GM18499 (cell line): ENCODE measurements around the gene POLR2I.
"Not testable (repeated sequence)": the region's sequence is repeated elsewhere in the genome, so short reads cannot be mapped to it uniquely, and the experiment has no call there.

Experiments used
- ATAC-seq: cut with Tn5 transposase; IDR thresholded peaks from one replicate; pipeline ENCODE4 v1.9.1; 2021; ENCODE audit warnings: moderate number of reproducible peaks; ENCODE audit not compliant: insufficient read depth, unreplicated experiment

The POLR2I gene

GRCh38 chr19:36136964-36137686 lies 22.4 kb upstream of the POLR2I start:
- no peak for ATAC-seq

- ATAC-seq, result not testable (repeated sequence)
Measured at GRCh38 chr19:36134867-36135266, 20.2 kb upstream of the POLR2I start.

GRCh38 chr19:36131221-36131620 lies 16.5 kb upstream of the POLR2I start:
- not testable (repeated sequence) for ATAC-seq

GRCh38 chr19:36128392-36128736 lies 13.7 kb upstream of the POLR2I start:
- ATAC-seq, result no peak

GRCh38 chr19:36125557-36125956 lies 10.9 kb upstream of the POLR2I start:
- no peak for ATAC-seq

- no peak for ATAC-seq
Measured at GRCh38 chr19:36121486-36122124, 6.9 kb upstream of the POLR2I start.

GRCh38 chr19:36120984-36121358 lies 6.3 kb upstream of the POLR2I start:
- ATAC-seq, result no peak

- ATAC-seq, result no peak
Measured at GRCh38 chr19:36120092-36120983, 5.7 kb upstream of the POLR2I start.

GRCh38 chr19:36116344-36116637 lies 1.6 kb upstream of the POLR2I start:
- ATAC-seq, result no peak

GRCh38 chr19:36115453-36116343 lies 1.0 kb upstream of the POLR2I start, which contains the start of gene TBCB:
Gene TBCB, plus strand, starts transcription at chr19:36115468. Its CDS starts 93 bp downstream, at chr19:36115561.
- ATAC-seq, result no peak

- no peak for ATAC-seq
Measured at GRCh38 chr19:36113894-36114720, 568 bp downstream of the POLR2I start.

- no peak for ATAC-seq
Measured at GRCh38 chr19:36113425-36113824, 1.2 kb downstream of the POLR2I start.

GRCh38 chr19:36112678-36113077 lies 2.0 kb downstream of the POLR2I start:
- ATAC-seq, result no peak

GRCh38 chr19:36111200-36111539 lies 3.5 kb downstream of the POLR2I start:
- ATAC-seq, result no peak

- no peak for ATAC-seq
Measured at GRCh38 chr19:36110487-36111199, 4.0 kb downstream of the POLR2I start, which contains the start of gene OVOL3. Gene OVOL3, plus strand, starts transcription at chr19:36111143. Its CDS starts 60 bp downstream, at chr19:36111203.

GRCh38 chr19:36108684-36109083 lies 6.0 kb downstream of the POLR2I start:
- no peak for ATAC-seq

- no peak for ATAC-seq
Measured at GRCh38 chr19:36106991-36107390, 7.7 kb downstream of the POLR2I start.

GRCh38 chr19:36106441-36106840 lies 8.2 kb downstream of the POLR2I start:
- ATAC-seq, result no peak
